Measurements from ENCODE around the gene XG. TPM values are rescaled to one million over a fixed set of nuclear protein-coding genes. Genes with fewer than 3 reads are reported as not detected.

The XG gene
- total RNA-seq, 2 experiments from 2014 or later: not detected

DNA sequence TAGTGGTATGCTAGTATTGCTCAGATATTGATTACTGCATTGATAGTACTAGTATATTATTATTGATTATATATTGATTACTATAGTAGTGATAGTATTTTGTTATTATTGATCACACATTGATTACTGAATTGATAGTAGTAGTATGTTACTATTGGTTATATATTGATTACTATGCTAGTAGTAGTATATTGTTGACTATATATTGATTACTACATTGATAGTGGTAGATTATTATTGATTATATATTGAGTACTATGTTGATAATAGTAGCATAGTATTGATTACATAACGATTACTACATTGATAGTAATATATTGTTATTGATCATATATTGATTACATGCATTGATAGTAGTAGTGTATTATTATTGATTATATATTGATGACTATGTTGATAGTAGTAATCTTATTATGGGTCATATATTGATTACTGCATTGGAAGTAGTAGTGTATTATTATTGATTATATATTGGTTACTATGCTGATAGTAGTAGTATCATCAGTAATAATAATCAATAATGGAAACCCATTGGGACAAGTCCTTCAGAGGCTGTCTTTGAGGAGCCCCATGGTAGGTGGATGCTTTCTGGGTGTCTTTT lies 107.5 kb downstream of the XG start:
- Mint-ChIP-seq H3K4me1 (no peaks in the 10 kb centered on the region), H3K27me3 (no peaks in the 10 kb centered on the region), H3K9me3 (no peaks in the 10 kb centered on the region), H3K4me3 (no peak overlapping the region), H3K36me3 (ENCODE audit: low read depth) (no peaks in the 10 kb centered on the region), H3K27ac (no peak overlapping the region)
- CTCF ChIA-PET: no interaction called here
- POLR2A ChIA-PET: no interaction called here
- DNase-seq: no peak

DNA sequence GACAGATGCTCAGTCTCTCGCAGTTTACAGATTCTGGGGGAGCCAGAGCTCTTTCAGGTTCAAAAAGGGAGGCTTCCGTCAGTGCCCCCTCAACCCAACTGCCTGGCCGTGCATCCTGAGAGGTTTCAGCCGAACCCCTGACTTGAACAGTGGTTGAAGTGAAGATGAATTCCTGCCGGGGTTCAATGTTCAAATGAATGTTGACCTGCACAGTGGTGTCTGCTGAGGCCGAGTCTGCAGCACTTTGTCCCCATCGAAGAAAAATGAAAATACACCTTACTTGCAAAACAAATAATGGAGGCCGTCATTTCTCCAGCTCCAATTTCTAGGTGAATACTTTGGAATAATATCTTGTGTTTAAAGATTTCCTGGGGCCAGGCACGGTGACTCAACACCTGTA lies 110.6 kb downstream of the XG start:
- no peak for DNase-seq
- H3K36me3 Mint-ChIP-seq (ENCODE audit: low read depth): no peaks in the 10 kb centered on the region
- no peaks in the 10 kb centered on the region for H3K4me1 Mint-ChIP-seq
- no peak overlapping the region for H3K27ac Mint-ChIP-seq
- H3K9me3 Mint-ChIP-seq: no peaks in the 10 kb centered on the region
- H3K27me3 Mint-ChIP-seq: no peaks in the 10 kb centered on the region
- H3K4me3 Mint-ChIP-seq: no peak overlapping the region
- POLR2A ChIA-PET: no interaction called here
- CTCF ChIA-PET: no interaction called here

DNA sequence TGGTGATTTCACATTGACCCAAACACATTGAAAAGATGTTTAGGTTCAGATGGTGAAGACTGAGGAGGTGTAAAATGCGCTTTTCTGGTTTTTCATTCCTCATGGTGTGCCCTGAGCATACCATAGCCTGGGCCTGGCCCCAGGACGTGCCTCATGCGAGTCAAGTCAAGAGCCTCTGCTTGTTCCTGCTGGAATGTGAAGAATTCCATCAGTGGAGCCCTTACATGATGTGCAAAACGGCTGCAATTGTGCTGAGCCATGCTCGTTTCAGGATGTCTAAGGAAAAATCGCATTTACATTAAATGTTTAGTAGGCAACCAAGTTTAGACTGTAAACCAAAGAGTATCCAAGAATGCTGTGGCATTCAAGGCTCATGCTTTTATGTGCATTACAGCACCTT lies 111.8 kb downstream of the XG start:
- Mint-ChIP-seq H3K27ac (no peak overlapping the region), H3K4me3 (no peak overlapping the region), H3K36me3 (ENCODE audit: low read depth) (no peaks in the 10 kb centered on the region), H3K27me3 (no peaks in the 10 kb centered on the region), H3K4me1 (no peaks in the 10 kb centered on the region), H3K9me3 (no peaks in the 10 kb centered on the region)
- ChIA-PET POLR2A (no interaction called here), CTCF (no interaction called here)
- no peak for DNase-seq

Other genes with a start within 250 kb of the XG start
- 100 to 1,000 TPM; 389 to 410 TPM for gene CD99, start 60.7 kb upstream of the XG start, total RNA-seq
- gene GYG2, start 76.9 kb downstream of the XG start, total RNA-seq: not detected
- gene ARSD, start 177.3 kb downstream of the XG start, total RNA-seq: 1 to 10 TPM; 3.9 to 4.4 TPM

All from activated CD4-positive, alpha-beta memory T cell treated with anti-CD3 and anti-CD28 coated beads, Interleukin-2, amount 10 ng/mL, durations not matched to agents 7 days and 5 days (primary cell).